ENCODE measurements around the gene MAPK10.

MAPK10 gene

GRCh38 chr4:86233090-86233489 is 126.8 kb downstream of the MAPK10 start:
- no peak for TF ChIP-seq SP2 (tag by site-specific recombination; IDR thresholded peaks at IDR 0.05)
- no peak for TF ChIP-seq ZNF560 (tag by site-specific recombination; IDR thresholded peaks at IDR 0.05; ENCODE audit: borderline replicate concordance)
- no peaks in the 10 kb centered on the region for H3K36me3 ChIP-seq (ENCODE audit: control insufficient read depth in 2 of 2, insufficient read depth in 1 of 2, low read length in 2 of 2)
- H3K4me1 ChIP-seq (ENCODE audit: control insufficient read depth, insufficient read depth, low read length): no peaks in the 10 kb centered on the region
- H3K9me3 ChIP-seq (ENCODE audit: control insufficient read depth, insufficient read depth, low read depth, low read length): no peaks in the 10 kb centered on the region
- CTCF ChIA-PET: no interaction called here
- POLR2A ChIA-PET: no interaction called here
- H3K4me3 ChIP-seq (ENCODE audit: low read depth, low read length): no peak overlapping the region
- no peak overlapping the region for H3K27ac ChIP-seq (ENCODE audit: extremely low read depth, low read depth, low read length)

- CTCF ChIA-PET: interaction anchor here (0.6 kb wide), 1 partner anchor 158 kb away, joined by 3 read pairs; no protein-coding TSS in a partner anchor
- Histone ChIP-seq H3K4me3 (ENCODE audit: low read depth, low read length) (no peak overlapping the region), H3K36me3 (ENCODE audit: control insufficient read depth in 2 of 2, insufficient read depth in 1 of 2, low read length in 2 of 2) (no peaks in the 10 kb centered on the region), H3K4me1 (ENCODE audit: control insufficient read depth, insufficient read depth, low read length) (peaks cover 2% of the 10 kb centered on the region; the same call in 1 of the 2 replicates), H3K9me3 (ENCODE audit: control insufficient read depth, insufficient read depth, low read depth, low read length) (no peaks in the 10 kb centered on the region), H3K27ac (ENCODE audit: extremely low read depth, low read depth, low read length) (no peak overlapping the region)
- no peak for TF ChIP-seq ZNF24 (tag by site-specific recombination; IDR thresholded peaks at IDR 0.05)
- TF ChIP-seq FEZF1 (tag by site-specific recombination; IDR thresholded peaks at IDR 0.05): no peak
- TF ChIP-seq ZNF2 (tag by site-specific recombination; IDR thresholded peaks at IDR 0.05): no peak
- TF ChIP-seq ZNF654 (tag by site-specific recombination; IDR thresholded peaks at IDR 0.05; ENCODE audit: low read depth): peak; percentile 29; the same call in 1 of the 2 replicates
- TF ChIP-seq HOXA7 (CRISPR knock-in tag; IDR thresholded peaks at IDR 0.05; ENCODE audit: borderline replicate concordance): no peak
- POLR2A ChIA-PET: no interaction called here
These were observed 136.4 kb downstream of the MAPK10 start for GRCh38 chr4:86223472-86223871.

DNA sequence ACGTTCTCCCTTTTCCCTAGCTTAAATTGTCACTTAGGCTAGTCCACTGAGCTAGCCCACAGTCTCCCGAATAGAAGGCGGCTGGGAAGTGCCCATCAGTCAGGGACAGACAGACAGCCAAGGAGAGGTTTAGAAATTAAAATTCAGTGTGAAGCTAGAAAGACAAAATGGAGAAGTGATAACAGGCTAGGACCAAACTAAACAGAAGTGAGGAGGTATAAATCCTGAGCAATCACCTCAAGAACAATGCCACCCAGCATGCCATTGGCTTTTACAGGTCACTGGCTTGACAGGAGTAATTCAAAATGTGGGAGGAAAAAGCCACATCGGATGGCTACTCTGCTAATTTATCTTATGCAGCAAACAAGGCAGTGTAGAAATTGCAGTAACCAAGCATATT is 138.9 kb downstream of the MAPK10 start:
- ChIA-PET CTCF (no interaction called here), POLR2A (no interaction called here)
- peaks cover 2% of the 10 kb centered on the region; the same call in 1 of the 2 replicates for H3K4me1 ChIP-seq (ENCODE audit: control insufficient read depth, insufficient read depth, low read length)
- H3K9me3 ChIP-seq (ENCODE audit: control insufficient read depth, insufficient read depth, low read depth, low read length): no peaks in the 10 kb centered on the region
- no peak overlapping the region for H3K27ac ChIP-seq (ENCODE audit: extremely low read depth, low read depth, low read length)
- H3K4me3 ChIP-seq (ENCODE audit: low read depth, low read length): no peak overlapping the region
- H3K36me3 ChIP-seq (ENCODE audit: control insufficient read depth in 2 of 2, insufficient read depth in 1 of 2, low read length in 2 of 2): no peaks in the 10 kb centered on the region
- no peak for TF ChIP-seq ZNF114 (tag by site-specific recombination; IDR thresholded peaks at IDR 0.05)
- TF ChIP-seq ZNF426 (tag by site-specific recombination; IDR thresholded peaks at IDR 0.05): no peak
- no peak for TF ChIP-seq SETDB1 (IDR thresholded peaks at IDR 0.05; ENCODE audit: insufficient read length, low read length)
- TF ChIP-seq ZNF654 (tag by site-specific recombination; IDR thresholded peaks at IDR 0.05; ENCODE audit: low read depth): no peak
- no peak for TF ChIP-seq INSM2 (tag by site-specific recombination; IDR thresholded peaks at IDR 0.05)
- TF ChIP-seq ZNF629 (tag by site-specific recombination; IDR thresholded peaks at IDR 0.05): no peak
- no peak for TF ChIP-seq ZNF416 (tag by site-specific recombination; IDR thresholded peaks at IDR 0.05)

GRCh38 chr4:86220121-86220520 is 139.7 kb downstream of the MAPK10 start:
- CTCF ChIA-PET: no interaction called here
- no peak overlapping the region for H3K4me3 ChIP-seq (ENCODE audit: low read depth, low read length)
- TF ChIP-seq, protein P1, sequence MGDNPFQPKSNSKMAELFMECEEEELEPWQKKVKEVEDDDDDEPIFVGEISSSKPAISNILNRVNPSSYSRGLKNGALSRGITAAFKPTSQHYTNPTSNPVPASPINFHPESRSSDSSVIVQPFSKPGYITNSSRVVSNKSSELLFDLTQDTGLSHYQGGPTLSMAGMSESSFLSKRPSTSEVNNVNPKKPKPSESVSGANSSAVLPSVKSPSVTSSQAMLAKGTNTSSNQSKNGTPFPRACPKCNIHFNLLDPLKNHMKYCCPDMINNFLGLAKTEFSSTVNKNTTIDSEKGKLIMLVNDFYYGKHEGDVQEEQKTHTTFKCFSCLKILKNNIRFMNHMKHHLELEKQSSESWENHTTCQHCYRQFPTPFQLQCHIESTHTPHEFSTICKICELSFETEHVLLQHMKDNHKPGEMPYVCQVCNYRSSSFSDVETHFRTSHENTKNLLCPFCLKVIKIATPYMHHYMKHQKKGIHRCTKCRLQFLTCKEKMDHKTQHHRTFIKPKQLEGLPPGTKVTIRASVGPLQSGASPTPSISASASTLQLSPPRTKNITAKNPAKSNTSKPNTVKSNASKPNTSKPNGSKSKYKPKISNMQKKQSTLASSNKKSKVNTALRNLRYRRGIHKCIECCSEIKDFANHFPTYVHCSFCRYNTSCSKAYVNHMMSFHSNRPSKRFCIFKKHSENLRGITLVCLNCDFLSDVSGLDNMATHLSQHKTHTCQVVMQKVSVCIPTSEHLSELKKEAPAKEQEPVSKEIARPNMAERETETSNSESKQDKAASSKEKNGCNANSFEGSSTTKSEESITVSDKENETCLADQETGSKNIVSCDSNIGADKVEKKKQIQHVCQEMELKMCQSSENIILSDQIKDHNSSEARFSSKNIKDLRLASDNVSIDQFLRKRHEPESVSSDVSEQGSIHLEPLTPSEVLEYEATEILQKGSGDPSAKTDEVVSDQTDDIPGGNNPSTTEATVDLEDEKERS (tag by site-specific recombination; IDR thresholded peaks at IDR 0.05): no peak
- no peak for TF ChIP-seq ZNF580 (tag by site-specific recombination; IDR thresholded peaks at IDR 0.05)
- no peak for TF ChIP-seq ZNF114 (tag by site-specific recombination; IDR thresholded peaks at IDR 0.05)
- peak; percentile 50; the same call in 1 of the 2 replicates for TF ChIP-seq PRDM6 (tag by site-specific recombination; IDR thresholded peaks at IDR 0.05)
- peak; percentile 21; the same call in 1 of the 2 replicates for TF ChIP-seq ZNF362 (tag by site-specific recombination; IDR thresholded peaks at IDR 0.05)

More at GRCh38 chr4:86220121-86220520, 139.7 kb downstream of the MAPK10 start:
- POLR2A ChIA-PET: no interaction called here
- Histone ChIP-seq H3K36me3 (ENCODE audit: control insufficient read depth in 2 of 2, insufficient read depth in 1 of 2, low read length in 2 of 2) (no peaks in the 10 kb centered on the region), H3K4me1 (ENCODE audit: control insufficient read depth, insufficient read depth, low read length) (peaks cover 2% of the 10 kb centered on the region; the same call in 1 of the 2 replicates), H3K9me3 (ENCODE audit: control insufficient read depth, insufficient read depth, low read depth, low read length) (no peaks in the 10 kb centered on the region), H3K27ac (ENCODE audit: extremely low read depth, low read depth, low read length) (no peak overlapping the region)

All from HEK293 (cell line).